Effector CD4-positive, alpha-beta T cell (primary cell): ENCODE measurements around the gene TRIM2.
"Not testable (repeated sequence)": the region's sequence is repeated elsewhere in the genome, so short reads cannot be mapped to it uniquely, and the experiment has no call there.

Source experiments
- DNase-seq: peaks from one replicate; pipeline ENCODE4 v3.0.0-alpha.2; 2020

Gene TRIM2

DNA sequence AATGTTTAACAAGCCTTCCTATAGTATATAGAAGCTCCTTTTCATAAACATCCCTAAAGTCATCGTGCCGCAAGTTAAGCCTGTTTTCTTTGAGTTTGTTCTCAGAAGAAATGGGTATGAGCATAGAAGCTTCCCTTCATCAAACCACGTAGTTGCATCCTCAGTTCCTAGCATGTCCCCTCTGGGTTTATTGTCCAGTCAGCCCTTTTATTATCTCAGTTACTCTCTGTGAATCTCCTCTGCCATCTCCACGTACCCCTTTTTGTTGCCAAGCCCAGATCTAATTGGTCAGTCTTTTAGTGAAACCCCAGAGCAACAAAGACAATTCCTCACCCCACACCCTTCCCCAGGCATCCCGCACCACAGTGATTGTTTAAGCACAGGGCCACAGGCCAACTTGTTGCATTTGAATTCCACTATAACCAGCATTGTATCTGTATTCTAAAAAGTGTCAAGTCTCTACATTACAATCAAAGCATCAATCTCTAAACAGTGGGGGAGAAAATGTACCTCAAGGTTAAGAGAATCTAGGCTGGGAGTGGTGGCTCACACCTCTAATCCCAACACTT lies 12.4 kb upstream of the TRIM2 start:
- no peak for DNase-seq

GRCh38 chr4:153197301-153197700 lies 6.9 kb upstream of the TRIM2 start:
- no peak for DNase-seq

- DNase-seq: no peak
Observed at GRCh38 chr4:153198719-153199118, 5.5 kb upstream of the TRIM2 start.

- DNase-seq: not testable (repeated sequence)
Observed at GRCh38 chr4:153203746-153204145, 497 bp upstream of the TRIM2 start.

- peak; percentile 28 for DNase-seq
Observed at GRCh38 chr4:153204728-153205648, 745 bp downstream of the TRIM2 start.

DNA sequence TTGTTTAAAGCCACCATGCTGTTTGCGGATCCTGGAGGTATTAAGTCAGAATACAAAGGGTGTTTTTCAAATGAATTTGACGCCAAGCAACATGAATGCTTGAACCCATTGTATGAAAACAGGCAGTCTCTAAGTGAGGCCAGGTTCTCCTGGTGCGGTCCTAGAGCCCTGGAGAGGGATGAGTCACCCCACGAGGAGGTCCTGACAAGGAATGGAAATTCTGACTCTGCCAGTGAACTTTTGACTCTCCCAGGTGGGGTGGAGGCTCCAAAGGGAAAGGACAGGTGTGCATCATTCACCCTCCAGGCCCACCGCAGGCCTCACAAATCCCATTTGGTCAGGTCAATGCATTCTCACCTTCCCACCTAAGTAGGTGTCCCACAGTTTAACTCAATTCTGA lies 1.5 kb downstream of the TRIM2 start:
- no peak for DNase-seq

- DNase-seq: no peak
Observed at GRCh38 chr4:153206534-153206933, 2.3 kb downstream of the TRIM2 start.

DNA sequence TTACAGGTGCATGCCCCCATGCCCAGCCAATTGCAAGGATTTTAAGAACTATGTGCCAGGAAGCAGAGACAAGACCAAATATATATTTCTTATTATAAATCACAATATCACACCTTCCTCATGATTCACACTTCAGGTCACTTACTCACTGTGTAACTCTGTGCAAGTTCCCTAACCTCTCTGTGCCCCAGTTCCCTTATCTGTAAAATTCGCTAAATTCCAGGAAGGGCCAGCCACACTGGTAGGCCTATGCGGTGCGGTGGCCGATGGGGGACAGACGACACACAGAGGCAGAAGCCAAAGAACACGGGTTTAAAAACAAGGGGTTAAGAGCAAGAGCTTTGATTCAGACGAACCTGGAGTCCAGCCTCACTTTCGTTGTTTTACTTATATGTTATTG lies 2.8 kb downstream of the TRIM2 start:
- DNase-seq: no peak

- no peak for DNase-seq
Observed at GRCh38 chr4:153207567-153207966, 3.3 kb downstream of the TRIM2 start.

- DNase-seq: no peak
Observed at GRCh38 chr4:153209410-153209809, 5.2 kb downstream of the TRIM2 start.

DNA sequence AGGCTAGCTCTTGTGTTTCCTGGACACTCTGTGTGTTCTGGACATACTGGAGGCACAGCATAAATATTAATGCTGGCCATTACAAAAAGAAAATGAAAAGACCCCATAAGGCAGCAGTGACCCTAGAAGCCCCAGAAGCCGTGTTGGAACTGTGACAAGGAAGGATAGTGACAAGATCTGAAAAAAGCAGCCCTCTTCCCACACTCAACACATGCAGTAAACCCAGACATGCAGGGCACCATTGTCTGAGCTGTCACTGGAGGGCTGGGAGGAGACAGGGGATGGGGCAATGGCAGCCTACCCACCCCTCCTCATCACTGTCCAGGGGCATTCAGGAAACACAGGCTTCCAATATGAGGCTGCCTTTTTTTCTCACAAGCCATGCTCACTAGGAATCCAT lies 6.5 kb downstream of the TRIM2 start:
- DNase-seq: no peak

DNA sequence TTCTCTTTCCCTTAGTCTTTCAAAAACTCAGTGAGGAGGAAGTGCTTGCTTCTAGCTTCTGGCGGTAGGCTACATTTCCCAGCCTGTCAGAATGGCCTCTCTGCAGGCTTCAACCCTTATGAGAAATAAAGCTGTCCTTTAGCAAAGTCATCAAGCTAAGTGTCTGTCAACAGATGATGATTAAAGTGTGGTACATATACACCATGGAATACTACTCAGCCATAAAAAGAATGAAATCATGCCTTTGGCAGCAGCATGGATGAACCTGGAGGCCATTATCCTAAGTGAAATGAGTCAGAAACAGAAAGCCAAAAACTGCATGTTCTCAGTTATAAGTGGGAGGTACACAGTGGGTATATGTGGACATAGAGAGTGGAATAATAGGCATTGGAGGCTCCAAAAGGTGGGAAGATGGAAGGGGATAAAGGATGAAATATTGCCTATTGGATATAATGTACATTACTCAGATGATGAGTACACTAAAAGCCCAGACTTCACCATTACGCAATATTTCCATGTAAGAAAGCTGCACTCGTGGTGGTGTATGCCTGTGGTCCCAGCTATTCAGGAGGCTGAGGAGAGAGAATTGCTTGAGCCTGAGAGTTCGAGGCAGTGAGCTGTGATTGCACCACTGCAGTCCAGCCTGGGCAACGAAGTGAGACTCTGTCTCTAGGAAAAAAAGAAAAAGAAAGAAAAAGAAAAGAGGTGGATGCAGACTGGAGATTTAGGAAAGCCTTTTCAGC lies 7.9 kb downstream of the TRIM2 start:
- no peak for DNase-seq

GRCh38 chr4:153212736-153213135 lies 8.5 kb downstream of the TRIM2 start:
- no peak for DNase-seq

- no peak for DNase-seq
Observed at GRCh38 chr4:153215921-153216320, 11.7 kb downstream of the TRIM2 start.

- DNase-seq: no peak
Observed at GRCh38 chr4:153216546-153216945, 12.3 kb downstream of the TRIM2 start.

DNA sequence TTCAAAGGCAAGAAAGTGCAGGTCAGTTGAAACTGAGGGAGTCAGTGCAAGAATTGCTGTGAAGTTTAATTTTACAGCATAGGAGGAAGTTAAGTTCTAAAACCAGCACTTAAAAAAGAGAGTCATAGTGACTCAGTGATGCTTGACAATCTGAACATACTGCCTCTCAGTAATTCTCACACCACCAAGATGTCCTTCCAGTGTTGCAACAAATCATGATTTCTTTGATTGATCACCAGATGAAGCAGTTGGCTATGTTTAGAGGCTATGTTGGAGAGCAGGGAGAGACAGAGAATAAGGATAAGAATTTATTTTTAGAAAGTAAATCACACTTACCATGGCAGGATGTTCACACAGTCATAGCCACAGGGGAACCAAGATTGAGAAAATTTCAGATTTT lies 13.2 kb downstream of the TRIM2 start:
- DNase-seq: no peak

GRCh38 chr4:153218961-153219360 lies 14.7 kb downstream of the TRIM2 start:
- no peak for DNase-seq

GRCh38 chr4:153220682-153221395 lies 16.6 kb downstream of the TRIM2 start:
- no peak for DNase-seq

GRCh38 chr4:153221783-153222706 lies 17.8 kb downstream of the TRIM2 start:
- DNase-seq: no peak

GRCh38 chr4:153222707-153223426 lies 18.6 kb downstream of the TRIM2 start:
- no peak for DNase-seq

DNA sequence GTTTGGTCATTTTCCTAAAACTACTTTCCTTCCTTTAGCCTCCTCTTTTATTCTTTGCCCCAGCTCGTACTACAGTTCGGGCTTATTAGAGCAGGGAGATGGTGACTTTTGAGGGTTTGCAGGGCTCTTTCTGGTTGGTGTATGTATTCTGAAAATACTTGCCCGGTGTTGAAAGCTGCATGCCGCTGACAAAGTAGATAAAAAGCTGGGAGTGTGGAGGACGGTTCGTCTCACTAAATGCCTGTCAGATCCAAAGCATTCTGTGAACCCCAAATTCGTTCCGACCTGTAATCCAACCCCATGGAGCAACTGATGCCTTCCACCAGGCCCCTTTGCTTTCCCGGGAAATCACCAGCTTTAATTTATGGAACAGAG lies 19.2 kb downstream of the TRIM2 start:
- DNase-seq: no peak
